Measurements from ENCODE around the gene DNAH14.

DNA sequence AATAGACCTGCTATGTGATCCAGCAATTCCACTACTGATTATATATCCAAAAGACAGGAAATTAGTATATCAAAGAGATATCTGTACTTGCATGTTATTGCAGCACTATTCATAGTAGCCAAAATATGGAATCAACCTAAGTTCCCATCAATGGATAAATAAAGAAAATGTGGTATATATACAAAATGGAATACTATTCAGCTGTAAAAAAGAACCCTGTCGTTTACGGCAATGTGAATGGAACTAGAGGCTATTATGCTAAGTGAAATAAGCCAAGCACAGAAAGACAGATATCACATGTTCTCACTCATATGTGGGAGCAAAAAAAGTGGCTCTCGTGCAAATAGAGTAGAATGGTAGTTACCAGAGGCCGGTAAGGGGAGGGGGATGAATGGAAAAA, 9.2 kb downstream of the DNAH14 start:
- TF ChIP-seq, protein P1, sequence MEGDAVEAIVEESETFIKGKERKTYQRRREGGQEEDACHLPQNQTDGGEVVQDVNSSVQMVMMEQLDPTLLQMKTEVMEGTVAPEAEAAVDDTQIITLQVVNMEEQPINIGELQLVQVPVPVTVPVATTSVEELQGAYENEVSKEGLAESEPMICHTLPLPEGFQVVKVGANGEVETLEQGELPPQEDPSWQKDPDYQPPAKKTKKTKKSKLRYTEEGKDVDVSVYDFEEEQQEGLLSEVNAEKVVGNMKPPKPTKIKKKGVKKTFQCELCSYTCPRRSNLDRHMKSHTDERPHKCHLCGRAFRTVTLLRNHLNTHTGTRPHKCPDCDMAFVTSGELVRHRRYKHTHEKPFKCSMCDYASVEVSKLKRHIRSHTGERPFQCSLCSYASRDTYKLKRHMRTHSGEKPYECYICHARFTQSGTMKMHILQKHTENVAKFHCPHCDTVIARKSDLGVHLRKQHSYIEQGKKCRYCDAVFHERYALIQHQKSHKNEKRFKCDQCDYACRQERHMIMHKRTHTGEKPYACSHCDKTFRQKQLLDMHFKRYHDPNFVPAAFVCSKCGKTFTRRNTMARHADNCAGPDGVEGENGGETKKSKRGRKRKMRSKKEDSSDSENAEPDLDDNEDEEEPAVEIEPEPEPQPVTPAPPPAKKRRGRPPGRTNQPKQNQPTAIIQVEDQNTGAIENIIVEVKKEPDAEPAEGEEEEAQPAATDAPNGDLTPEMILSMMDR (optimal IDR thresholded peaks at IDR 0.05 in 1 of 3, IDR thresholded peaks at IDR 0.05 in 1 of 3, conservative IDR thresholded peaks at IDR 0.05 in 1 of 3; ENCODE audit: extremely low read depth in 1 of 3, insufficient read depth in 2 of 3, low read length in 3 of 3): no peak
- no peak for TF ChIP-seq EZH2 (IDR thresholded peaks at IDR 0.05; ENCODE audit: low read length)
